Measurements from ENCODE around the gene EYS.

- TF ChIP-seq POLR2A (IDR thresholded peaks at IDR 0.05; ENCODE audit: control extremely low read depth in 1 of 2, low read depth in 2 of 2, low read length in 2 of 2) (no peak), CTCF (IDR thresholded peaks at IDR 0.05; ENCODE audit: control extremely low read depth in 1 of 3, insufficient read depth in 1 of 3, low read depth in 1 of 3, low read length in 3 of 3) (no peak), TAF1 (IDR thresholded peaks at IDR 0.05; ENCODE audit: low read depth, low read length) (no peak), BRCA1 (IDR thresholded peaks at IDR 0.05; ENCODE audit: low read depth, low read length) (no peak), USF2 (IDR thresholded peaks at IDR 0.05; ENCODE audit: low read length) (no peak), ATF2 (IDR thresholded peaks at IDR 0.05; ENCODE audit: low read length) (no peak), POLR2AphosphoS5 (IDR thresholded peaks at IDR 0.05; ENCODE audit: low read depth, low read length) (no peak), EZH2 (IDR thresholded peaks at IDR 0.05; ENCODE audit: low read depth, low read length, severe bottlenecking) (no peak), CHD7 (IDR thresholded peaks at IDR 0.05; ENCODE audit: insufficient replicate concordance, low read length) (no peak), KDM5A (IDR thresholded peaks at IDR 0.05; ENCODE audit: low read length) (no peak), JUND (IDR thresholded peaks at IDR 0.05; ENCODE audit: low read length) (no peak), CBX5 (IDR thresholded peaks at IDR 0.05; ENCODE audit: low read depth, low read length) (no peak)
Measured at GRCh38 chr6:64945450-64945849, 761.6 kb downstream of the EYS start.

Measured in H1 (cell line).